ENCODE results near the gene SCFD2.

- TF ChIP-seq REST (IDR thresholded peaks at IDR 0.05; ENCODE audit: low read depth, low read length), result no peak
- TF ChIP-seq MAX (IDR thresholded peaks at IDR 0.05; ENCODE audit: low read depth, low read length), result no peak
- no peak for TF ChIP-seq NFIC (IDR thresholded peaks at IDR 0.05; ENCODE audit: low read depth, low read length)
- TF ChIP-seq GABPA (IDR thresholded peaks at IDR 0.05; ENCODE audit: low read depth), result no peak
- TF ChIP-seq YY1 (IDR thresholded peaks at IDR 0.05; ENCODE audit: low read depth, low read length), result no peak
- TF ChIP-seq, protein P1, sequence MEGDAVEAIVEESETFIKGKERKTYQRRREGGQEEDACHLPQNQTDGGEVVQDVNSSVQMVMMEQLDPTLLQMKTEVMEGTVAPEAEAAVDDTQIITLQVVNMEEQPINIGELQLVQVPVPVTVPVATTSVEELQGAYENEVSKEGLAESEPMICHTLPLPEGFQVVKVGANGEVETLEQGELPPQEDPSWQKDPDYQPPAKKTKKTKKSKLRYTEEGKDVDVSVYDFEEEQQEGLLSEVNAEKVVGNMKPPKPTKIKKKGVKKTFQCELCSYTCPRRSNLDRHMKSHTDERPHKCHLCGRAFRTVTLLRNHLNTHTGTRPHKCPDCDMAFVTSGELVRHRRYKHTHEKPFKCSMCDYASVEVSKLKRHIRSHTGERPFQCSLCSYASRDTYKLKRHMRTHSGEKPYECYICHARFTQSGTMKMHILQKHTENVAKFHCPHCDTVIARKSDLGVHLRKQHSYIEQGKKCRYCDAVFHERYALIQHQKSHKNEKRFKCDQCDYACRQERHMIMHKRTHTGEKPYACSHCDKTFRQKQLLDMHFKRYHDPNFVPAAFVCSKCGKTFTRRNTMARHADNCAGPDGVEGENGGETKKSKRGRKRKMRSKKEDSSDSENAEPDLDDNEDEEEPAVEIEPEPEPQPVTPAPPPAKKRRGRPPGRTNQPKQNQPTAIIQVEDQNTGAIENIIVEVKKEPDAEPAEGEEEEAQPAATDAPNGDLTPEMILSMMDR (IDR thresholded peaks at IDR 0.05 in 2 of 3, conservative IDR thresholded peaks at IDR 0.05 in 1 of 3; ENCODE audit: control insufficient read depth in 2 of 3, extremely low read depth in 1 of 3, insufficient read depth in 1 of 3, low read depth in 3 of 3, low read length in 3 of 3), result no peak
Measured at GRCh38 chr4:53066155-53066554, 299.7 kb downstream of the SCFD2 start.
